DMS153 treated with DMSO at 0.1 percent for 48 hours (cell line): ENCODE results near the gene FAT1.

Experiments used
- DNase-seq: peaks from one replicate; lab custom pipeline; 2025; ENCODE audit not compliant: unreplicated experiment; lab: John Stamatoyannopoulos, UW

Gene FAT1

DNA sequence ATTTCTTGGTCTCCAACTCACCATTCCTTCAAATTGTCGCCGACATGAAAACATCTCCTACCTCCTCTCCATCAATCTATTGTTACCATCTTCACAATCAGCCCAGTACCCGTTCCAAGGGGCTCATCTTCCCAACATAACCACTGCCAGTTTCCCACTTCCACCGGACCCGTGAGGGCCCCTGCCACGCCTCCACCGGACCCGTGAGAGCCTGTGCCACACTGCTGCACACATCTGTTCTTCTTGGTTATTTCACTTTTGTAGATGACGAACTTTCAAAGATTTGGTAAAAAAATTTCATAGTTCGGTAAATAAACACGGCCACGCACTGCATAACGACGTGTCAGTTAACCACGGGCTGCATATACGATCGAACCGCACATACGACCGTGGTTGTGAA is 65.0 kb downstream of the FAT1 start:
- DNase-seq, result no peak

DNA sequence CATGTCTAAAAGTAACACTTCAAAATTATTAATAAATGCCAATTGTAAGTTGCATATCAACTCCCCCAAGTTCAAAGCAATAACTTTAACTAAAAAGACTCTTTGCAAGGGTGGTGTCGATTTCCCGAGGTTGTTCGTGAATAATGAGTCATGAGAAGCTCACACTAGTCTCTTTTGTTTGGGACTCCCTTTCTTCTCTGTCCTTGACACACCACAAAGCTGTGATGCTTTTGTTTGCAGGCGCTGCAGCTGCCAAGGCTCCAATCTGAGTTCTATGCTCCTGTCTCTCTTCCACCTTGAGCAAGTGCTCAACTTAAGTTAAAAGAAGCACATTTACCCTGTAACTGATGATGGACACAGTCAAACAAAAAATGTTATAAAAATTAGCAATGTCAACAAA is 65.9 kb downstream of the FAT1 start:
- DNase-seq, result peak; percentile 14

DNA sequence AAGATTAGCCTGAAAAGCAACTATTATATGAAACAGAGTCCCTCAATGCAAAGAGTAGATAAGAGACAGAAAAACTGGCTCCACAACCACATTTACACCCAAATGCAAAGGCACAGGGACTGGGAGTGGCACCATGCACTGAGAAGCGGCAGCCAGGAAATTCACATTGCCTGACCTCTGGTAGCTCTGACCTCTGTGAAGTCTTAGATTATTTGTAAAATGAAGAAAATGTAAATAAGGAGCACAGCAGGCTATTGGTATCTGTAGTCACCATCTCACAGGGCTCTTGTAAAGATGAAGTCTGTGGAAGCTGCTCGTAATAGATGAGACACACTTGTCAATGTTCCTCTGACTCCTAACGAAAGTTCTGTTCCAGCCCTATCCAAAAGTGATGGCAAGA is 69.7 kb downstream of the FAT1 start:
- DNase-seq, result no peak

DNA sequence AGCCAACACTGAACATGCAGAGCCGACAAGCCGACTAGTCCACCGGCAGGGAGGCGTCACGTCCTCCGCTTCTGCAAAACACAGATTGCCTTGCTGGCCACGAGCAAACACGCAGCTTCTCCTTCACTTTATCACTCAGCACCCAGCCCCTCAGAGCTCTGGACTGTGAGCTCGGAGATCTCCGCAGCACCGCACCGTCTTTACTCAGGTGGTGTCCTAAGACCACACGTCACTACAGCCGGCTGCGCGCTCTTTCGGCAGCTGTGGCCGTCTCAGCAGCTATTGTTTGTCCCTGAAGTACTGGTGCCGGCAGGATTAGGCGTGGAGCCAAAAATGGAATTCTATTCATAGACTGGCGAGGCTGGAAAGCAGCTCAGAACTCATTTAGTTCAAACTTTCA is 72.0 kb downstream of the FAT1 start:
- DNase-seq, result peak; percentile 92

DNA sequence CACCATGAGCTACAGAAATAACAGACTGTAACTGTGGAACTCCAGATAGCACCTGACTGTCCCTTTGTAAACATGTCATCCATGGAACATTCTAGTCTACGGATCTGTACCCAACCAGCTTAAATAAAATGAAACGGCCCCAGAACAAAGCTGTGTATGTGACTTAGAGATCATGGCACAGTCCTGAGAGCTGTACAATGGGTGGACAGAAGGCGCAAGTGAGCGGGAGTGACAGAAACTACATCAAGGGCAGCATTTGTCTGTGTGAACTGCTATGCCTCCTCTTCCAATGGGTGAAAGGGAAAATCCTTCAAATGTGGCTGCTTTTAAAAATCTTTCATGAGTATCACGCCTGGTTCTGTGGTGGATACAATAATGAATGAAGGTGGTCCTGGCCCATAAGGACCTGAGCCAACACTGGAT is 72.5 kb downstream of the FAT1 start:
- peak; percentile 42 for DNase-seq

DNA sequence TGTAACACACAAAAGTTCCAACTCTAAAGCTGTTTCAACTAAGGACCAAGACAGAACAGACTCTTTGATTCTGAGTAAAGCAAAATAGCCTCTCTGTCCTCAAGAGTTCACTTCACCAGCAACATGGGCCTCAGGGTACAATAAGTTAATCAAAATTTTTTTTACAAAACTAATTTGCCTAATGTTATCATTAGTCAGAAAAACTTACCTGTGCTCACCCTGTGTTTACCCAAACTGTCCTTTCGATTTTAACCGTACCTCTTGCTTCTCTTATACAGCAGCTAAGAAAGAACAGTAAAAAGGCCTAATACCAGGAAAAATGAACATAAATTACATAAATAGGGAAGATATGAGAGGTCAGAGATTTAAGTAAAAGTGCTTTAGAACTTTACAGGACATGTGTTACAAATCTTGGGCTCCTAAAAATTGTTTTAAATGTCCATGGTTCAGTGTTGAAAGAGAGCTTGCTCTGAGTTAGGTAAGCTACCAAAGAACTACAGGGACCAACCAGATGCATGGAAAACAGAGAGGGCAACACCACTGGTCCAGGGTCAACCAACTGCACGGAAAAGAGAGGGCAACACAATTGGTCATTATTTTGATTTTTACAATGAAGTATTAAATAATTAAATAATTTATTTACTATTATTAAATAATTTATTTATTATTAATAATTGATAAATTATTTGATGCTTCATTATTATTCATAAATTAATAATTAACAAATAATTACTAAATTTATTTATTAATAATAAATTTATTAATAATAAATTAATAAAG is 73.1 kb downstream of the FAT1 start:
- no peak for DNase-seq

DNA sequence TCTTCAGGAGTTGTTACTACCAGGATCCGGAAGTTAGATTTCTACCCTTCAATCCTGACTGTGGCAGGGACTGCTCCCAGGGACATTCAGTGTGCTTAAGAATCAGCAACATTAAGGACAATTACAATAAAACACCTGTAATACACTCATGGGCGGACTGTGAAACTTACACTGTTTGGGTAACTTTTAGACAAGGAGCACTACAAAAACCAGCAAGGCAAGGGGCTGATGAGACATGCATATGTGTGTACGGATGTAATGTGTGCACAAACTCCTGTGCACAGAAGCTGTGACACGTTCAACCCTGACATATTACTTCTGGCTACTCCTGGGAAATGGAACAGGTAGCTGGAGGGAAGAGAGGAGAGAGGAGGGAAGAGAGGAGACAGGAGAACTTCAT is 75.8 kb downstream of the FAT1 start:
- no peak for DNase-seq

DNA sequence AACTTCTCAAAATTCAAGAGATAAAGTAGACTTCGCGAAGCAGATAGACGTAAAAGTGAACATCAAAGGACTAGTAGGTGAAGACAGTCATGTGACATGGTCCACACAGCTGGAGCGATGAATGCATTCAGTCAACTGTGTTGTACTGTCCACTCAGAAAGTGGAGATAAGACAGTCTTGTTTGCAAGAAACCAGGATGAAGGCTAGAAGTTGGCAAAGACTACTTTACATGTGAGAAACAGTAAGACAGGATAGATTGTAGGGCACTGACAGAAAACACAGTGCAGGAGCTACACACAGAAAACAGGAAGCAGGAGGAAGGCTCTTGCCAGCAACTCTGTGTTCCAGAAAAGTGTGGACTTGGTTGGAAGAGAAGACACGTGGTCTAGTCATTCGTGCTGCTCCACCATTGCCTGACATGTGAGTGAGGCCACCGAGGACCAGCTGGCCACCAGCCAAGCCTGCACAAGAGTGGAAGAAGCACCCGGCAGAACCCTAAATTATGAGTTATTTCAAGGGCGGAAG is 78.9 kb downstream of the FAT1 start:
- no peak for DNase-seq

DNA sequence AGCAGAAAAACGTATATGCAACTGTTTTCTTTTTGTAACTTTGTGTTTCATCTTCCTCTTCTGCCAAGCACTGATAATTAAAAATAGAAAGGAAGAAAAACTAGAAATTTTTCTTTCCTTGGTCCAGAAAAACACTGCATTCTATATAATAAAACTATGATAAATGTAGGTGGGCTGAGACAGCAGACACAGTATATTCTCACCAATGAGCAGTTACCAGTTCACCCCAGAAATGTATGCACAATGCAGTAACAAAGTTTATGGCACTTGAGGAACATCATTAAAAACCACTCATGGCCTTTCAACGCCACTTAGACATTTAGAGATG is 79.4 kb downstream of the FAT1 start:
- DNase-seq, result no peak

DNA sequence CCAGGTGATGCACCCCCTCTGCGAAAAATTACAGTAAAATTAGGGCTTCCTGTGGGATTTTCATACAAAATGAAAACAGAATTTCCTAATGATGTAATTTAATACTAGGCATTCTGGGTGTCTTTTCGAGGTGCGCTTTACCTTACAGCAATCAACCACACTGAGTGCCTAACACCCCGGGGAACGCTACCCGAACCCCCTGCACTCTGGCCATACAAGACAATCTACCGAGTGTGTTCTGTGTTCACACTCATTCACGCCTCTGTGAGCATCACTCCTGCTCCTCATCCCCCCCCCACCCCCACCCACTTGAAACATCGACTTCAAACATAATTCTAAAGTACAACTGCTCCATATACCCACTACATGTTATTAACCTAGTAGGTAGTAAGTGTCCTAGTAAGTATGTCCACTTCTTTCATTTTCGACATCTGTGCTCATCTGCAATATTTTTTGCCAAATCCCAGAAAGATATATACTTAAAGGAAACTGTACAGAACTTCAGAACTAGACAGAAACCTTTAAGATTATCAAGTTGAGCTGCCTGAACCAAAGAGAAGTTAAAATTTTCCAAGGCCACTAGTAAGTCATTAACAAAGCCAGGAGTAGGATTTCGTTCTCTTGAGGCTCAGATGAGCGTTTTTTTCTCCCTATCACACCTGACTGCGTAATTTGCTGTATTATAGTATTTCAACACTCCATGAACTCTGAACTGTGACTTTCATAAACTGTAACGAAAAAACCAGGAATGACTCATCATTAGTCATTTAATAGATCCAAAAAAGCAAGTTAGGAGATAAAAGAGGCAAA is 80.0 kb downstream of the FAT1 start:
- no peak for DNase-seq

DNA sequence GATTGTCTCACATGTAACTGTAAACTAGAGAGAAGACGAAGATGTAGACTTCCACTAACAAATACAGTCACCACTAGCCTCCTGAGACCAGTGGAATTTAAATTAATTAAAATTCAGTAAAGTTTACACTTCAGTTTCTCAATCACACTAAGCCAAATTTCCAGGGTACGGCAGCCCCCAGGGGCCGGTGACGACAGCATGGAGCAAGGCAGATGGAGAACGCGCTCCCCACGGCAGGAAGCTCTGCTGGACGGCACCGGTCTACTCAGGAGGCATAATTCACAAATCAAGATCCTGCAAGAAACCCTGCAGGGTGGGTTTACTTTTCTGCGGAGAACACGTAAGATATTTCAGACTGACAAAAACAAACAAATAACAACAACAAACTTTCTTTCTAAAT is 80.7 kb downstream of the FAT1 start:
- DNase-seq, result no peak

DNA sequence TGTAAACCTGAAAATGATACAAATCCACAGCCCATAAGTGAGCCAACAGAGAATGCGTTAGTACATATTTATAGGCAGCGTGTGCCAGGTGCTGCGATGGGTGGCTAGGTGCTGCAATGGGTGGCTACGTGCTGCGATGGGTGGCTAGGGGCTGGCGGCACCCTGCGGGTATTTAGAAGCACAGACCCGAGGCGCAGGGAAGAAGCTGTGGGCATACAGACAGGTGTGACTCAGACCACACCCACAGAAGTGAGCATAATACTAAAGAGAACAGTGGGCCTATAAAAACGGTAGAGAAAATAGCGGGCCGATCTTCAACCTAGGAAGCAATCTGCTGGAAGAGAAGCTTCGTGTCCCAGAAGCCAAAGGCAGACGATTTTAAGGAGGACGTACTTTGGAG is 81.1 kb downstream of the FAT1 start:
- no peak for DNase-seq

DNA sequence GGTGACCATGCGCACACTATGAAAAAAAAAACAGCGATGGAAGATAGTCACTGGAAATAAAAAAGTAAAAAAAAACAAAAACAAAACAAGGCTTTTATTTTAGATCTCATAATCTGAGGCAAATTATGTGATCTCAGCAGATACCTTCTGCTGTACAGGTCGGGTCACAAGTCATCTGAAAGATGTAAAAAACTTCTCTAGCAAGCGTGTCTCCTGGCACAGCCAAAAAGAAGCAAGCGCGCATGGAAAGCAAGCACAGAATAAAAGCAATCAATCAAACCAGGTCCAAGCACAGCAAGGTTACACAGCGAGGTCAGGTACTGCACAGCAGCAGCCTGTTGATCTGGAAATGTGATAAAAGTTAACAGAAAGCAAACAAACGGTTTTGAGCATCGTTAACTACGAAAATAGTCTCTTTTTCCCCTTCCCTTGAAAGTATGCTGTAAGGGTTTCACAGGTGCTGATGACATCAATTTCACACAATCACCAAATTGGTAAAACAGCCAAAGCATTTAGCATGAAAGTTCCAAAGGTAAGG is 89.0 kb downstream of the FAT1 start:
- DNase-seq, result no peak

DNA sequence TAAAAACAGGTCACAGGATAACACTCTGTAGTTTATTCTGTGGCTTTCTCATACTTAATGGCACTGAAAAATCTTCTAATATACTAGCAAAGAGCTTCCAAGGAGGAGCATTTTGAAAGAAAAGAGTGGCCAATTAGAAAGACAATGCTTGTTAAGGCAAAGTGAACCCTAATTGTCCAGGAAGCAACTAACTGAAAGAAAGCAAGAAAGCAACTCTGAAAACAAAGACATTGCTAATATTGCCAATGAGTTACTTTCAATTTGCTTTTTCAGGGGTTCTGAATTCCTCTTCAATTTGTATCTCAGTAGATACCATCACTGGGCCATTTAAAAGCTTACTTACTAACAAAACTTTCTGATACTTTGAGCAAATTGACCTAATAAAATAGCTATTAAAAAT is 89.8 kb downstream of the FAT1 start:
- no peak for DNase-seq

DNA sequence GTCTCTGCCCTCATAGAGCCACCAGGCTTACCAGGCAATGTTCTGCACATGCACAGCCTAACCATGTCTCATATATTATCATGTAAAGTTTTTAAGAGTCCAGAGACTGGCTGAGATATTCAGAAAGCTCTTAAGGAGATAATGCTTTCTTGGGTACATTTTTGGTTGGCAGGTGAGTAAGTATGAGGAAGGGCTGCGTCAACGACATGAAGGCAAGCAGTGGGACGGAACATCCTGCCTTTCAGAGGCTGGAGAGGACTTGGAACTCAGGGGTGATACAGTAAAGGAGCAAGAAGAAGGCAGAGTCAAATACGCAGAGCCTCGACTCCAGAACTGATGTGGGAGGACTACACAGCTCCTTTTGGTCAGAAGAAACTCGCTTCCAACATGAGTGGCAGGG is 93.5 kb downstream of the FAT1 start:
- no peak for DNase-seq

DNA sequence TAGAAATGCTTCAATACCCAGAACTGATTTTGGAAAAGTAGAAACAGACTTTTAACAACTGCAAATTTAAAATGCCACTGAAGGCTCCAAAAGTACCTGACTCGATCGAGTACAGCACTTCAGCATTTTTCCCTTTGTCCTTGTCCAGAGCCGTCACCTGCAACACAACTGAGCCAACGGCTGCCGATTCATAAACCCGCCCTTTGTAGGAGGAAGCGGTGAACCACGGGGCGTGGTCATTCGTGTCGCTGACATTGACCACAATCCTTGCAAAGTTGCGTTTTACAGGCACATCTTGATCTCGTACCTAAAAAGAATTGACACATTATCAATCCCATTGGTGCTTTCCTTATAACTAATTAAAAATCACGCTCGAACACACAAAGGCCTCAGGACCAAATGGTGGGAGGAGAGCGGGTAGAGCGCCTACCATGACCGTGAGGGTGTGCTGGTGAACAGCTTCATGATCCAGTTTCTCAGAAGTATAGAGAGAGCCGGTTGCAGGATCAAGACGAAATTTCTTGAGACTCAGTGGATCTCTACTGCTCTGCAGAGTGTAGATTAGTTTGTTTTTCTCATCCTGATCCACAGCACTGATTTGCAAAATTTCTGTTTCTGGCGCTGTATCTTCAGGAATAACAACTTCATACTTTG is 95.5 kb downstream of the FAT1 start:
- no peak for DNase-seq

DNA sequence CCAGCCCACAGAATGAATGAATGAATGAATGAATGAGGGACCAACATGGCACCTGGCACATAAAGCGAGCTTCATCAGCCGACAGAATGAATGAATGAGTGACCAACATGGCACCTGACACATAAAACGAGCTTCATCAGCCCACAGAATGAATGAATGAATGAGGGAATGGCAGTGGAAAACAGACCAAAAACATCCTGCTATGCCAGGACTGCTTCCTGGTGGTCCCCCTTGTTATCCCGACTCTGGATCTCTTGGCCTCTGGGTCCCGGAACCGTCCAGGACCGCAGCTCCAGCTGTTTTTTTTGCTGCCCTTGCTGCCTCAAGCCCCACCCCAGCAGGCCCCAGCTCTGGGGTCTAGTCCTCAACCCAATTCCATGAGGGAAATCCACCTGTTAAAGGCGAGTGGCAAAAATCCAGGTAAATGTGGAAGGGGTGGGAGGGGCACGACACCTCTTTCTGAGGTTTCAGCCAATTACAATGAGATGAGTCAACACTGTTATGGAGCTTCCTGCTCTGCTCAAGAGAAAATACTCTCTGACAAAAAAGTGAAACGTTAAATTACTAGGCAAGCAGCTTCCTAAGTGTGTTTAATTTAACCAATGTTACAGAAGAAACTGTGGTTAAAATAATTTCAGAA is 96.3 kb downstream of the FAT1 start:
- no peak for DNase-seq

DNA sequence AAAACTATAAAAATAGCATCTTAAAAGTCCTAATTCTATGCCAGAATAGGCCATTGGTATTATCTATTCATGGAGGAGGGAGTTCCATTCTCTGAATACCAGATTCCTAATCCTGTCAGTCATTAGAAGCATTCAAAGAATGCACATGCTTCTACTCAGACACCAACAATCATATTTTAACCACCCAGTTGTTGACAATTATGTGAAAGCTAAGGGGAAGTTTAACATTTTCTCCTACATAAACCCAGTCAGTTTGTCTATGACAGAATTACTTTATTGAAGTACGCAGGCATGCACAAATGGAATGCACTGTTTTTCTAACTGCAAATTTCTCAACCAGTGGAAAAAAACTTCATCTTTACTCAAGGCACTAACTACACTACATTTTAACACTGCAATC is 98.7 kb downstream of the FAT1 start:
- DNase-seq, result no peak

DNA sequence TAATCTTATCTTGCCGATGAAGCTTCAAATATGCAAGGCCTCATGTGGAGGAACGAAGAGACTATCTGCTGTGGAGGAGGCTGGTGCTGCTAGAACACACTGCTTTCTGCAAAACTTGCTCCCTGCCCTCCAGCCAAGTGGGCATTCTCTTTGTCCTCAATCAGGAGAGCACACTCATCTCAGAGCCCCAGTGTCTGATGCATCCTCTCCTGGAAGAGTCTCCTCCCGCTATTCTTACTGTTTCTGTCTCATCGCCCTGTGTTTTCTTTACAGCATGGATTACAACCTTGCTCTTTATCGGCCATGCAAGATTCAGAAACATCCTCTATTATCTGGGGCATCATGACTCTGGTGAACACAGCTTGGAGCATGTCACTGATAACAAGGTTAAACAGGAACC is 100.1 kb downstream of the FAT1 start:
- no peak for DNase-seq

DNA sequence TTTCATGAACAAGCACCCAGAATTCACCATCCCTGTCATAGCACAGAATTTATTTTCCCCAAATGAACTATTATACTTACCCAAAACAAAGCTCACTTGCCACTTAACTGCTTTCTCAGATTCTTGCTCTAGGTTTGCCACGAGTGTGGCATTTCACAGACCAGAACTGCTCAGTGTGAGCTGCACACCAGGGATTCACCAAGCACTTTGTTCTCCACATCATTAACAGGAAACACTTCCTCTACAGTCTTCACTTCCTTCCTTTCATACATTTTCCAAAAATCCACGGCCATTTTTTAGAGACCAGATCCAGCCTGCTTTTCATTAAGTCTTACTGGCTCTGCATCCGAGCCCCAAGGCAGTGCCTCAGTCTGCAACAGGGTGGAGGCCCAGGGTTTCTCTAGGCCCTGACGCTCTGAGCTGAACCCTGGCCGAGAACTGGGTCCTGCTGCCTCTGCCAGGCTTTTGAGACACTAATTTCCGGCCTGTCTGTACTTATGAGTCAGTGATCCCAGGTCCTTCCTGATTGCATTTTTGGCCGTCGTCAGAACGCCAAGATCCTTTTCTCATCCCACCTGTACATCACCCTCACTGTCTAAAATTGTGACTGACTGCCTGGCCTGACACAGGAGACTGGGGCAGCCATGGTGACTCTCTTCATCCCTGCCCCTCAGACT is 100.7 kb downstream of the FAT1 start:
- DNase-seq, result no peak
